ENCODE results near the gene LRP5.

- TF ChIP-seq CTCF (IDR thresholded peaks at IDR 0.05) = no peak
- no peak for TF ChIP-seq POLR2A (IDR thresholded peaks at IDR 0.05)
Observed at GRCh38 chr11:68414496-68415221, 102.3 kb downstream of the LRP5 start.

Data from testis (tissue), 2 donors.